GM12865 (cell line): ENCODE measurements around the gene HMGCS1.

Experiments
- DNase-seq: peaks from one replicate; pipeline ENCODE4 v3.0.0; 2010; ENCODE audit warnings: low read depth
- H3K4me3 ChIP-seq: 2 replicates; pipeline ENCODE4 v1.5.1; 2011; ENCODE audit warnings: mild to moderate bottlenecking, low read depth, low read length, control low read depth
- CTCF ChIP-seq: IDR thresholded peaks from 2 replicates; pipeline ENCODE4 v1.5.1; 2011; ENCODE audit warnings: low read length, control low read depth, low read depth, inconsistent platforms; ENCODE audit not compliant: insufficient read depth; ENCODE audit errors: missing control alignments

The HMGCS1 gene

GRCh38 chr5:43244823-43245565, 68.2 kb downstream of the HMGCS1 start:
- peak overlapping the region; percentile 44 for H3K4me3 ChIP-seq
- no peak for TF ChIP-seq CTCF
- peak; percentile 74 for DNase-seq

GRCh38 chr5:43243270-43243669, 69.9 kb downstream of the HMGCS1 start:
- TF ChIP-seq CTCF, result no peak
- no peak overlapping the region for H3K4me3 ChIP-seq
- DNase-seq, result no peak

GRCh38 chr5:43242196-43242595, 71.0 kb downstream of the HMGCS1 start:
- no peak for TF ChIP-seq CTCF
- DNase-seq, result no peak
- no peak overlapping the region for H3K4me3 ChIP-seq
